Measurements from ENCODE around the gene ARHGEF25. TPM values are rescaled to one million over a fixed set of nuclear protein-coding genes. Genes with fewer than 3 reads are reported as not detected.

Gene ARHGEF25
- total and polyA plus RNA-seq, 2 donors, result 2.0 to 8.5 TPM

GRCh38 chr12:57627501-57628279, 16.5 kb downstream of the ARHGEF25 start:
- Histone ChIP-seq H3K4me3 (ENCODE audit: low read length in 2 of 2) (no peak overlapping the region), H3K9me3 (ENCODE audit: control insufficient read depth in 2 of 2, insufficient read depth in 1 of 2, low read length in 1 of 2) (peaks cover 0 to 5% of the 10 kb centered on the region in 2 donors), H3K36me3 (ENCODE audit: control insufficient read depth in 2 of 2, insufficient read depth in 2 of 2, low read length in 1 of 2) (no peaks in the 10 kb centered on the region), H3K4me1 (ENCODE audit: control insufficient read depth in 2 of 2, insufficient read depth in 2 of 2, low read length in 2 of 2) (peaks cover 0 to 6% of the 10 kb centered on the region in 2 donors), H3K27me3 (ENCODE audit: control insufficient read depth in 2 of 2, insufficient read depth in 1 of 2, low read length in 1 of 2) (peaks cover 78 to 100% of the 10 kb centered on the region in 2 donors), H3K27ac (ENCODE audit: low read depth in 1 of 2, low read length in 1 of 2) (no peak overlapping the region)
- no peak for DNase-seq (ENCODE audit: low read depth in 6 of 9, low spot score in 9 of 9)
- 4% methylated on average over 67 of the region's 67 CpGs for WGBS

DNA sequence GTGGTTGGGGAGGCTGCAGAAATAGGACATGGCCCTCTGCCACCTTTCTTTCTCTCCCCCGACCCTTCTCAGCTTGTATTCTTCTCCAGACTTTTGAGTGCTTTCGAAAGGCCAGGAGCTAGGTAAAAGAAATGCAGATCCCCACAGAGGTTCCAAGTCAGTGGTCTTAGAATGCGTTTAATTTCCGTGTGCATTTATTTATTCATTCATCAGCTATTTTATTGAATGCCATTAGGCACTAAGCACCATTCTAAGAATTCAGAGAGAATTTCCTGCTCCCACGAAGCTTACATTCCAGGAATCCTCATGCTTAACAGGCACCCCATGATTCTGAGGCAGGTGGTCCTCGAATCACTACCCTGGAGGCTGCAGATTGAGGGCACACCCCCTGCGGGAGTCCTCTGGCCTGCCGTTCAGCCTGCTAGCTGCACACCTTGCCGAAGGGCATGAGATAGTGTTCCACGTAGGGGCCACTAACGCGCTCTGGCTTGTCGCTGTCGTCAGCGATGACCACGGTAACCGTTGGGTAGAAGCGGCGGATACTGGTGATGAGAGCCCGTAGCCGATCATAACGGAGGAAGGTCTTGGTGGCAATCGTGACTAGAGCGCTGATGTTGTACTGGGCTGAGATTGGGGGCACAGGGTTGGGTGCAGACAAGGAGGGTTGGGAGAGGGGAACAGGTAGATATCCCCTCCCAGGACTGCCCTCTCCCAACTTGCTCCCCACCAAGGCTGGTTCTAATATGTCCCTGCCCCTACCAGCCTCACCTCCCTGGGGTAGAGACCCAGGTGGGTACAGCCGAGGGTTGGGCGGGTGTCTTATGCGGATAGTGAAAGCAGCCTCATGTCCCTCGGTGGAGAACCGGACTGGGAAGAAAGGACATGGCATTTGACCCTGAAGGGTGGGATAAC, 17.3 kb downstream of the ARHGEF25 start:
- peaks cover 76 to 100% of the 10 kb centered on the region in 2 donors for H3K27me3 ChIP-seq (ENCODE audit: control insufficient read depth in 2 of 2, insufficient read depth in 1 of 2, low read length in 1 of 2)
- H3K27ac ChIP-seq (ENCODE audit: low read depth in 1 of 2, low read length in 1 of 2), result no peak overlapping the region
- H3K4me1 ChIP-seq (ENCODE audit: control insufficient read depth in 2 of 2, insufficient read depth in 2 of 2, low read length in 2 of 2), result peaks cover 0 to 11% of the 10 kb centered on the region in 2 donors
- WGBS, result 47% methylated on average over 29 of the region's 29 CpGs
- peaks cover 0 to 5% of the 10 kb centered on the region in 2 donors for H3K9me3 ChIP-seq (ENCODE audit: control insufficient read depth in 2 of 2, insufficient read depth in 1 of 2, low read length in 1 of 2)
- DNase-seq (ENCODE audit: low read depth in 6 of 9, low spot score in 9 of 9), result no peak
- H3K4me3 ChIP-seq (ENCODE audit: low read length in 2 of 2), result no peak overlapping the region
- H3K36me3 ChIP-seq (ENCODE audit: control insufficient read depth in 2 of 2, insufficient read depth in 2 of 2, low read length in 1 of 2), result no peaks in the 10 kb centered on the region

- H3K4me3 ChIP-seq (ENCODE audit: low read length in 2 of 2), result no peak overlapping the region
- H3K9me3 ChIP-seq (ENCODE audit: control insufficient read depth in 2 of 2, insufficient read depth in 1 of 2, low read length in 1 of 2), result peaks cover 0 to 5% of the 10 kb centered on the region in 2 donors
- no peak for DNase-seq (ENCODE audit: low read depth in 6 of 9, low spot score in 9 of 9)
- H3K27ac ChIP-seq (ENCODE audit: low read depth in 1 of 2, low read length in 1 of 2), result no peak overlapping the region
- peaks cover 77 to 92% of the 10 kb centered on the region in 2 donors for H3K27me3 ChIP-seq (ENCODE audit: control insufficient read depth in 2 of 2, insufficient read depth in 1 of 2, low read length in 1 of 2)
- H3K36me3 ChIP-seq (ENCODE audit: control insufficient read depth in 2 of 2, insufficient read depth in 2 of 2, low read length in 1 of 2), result no peaks in the 10 kb centered on the region
- peaks cover 0 to 11% of the 10 kb centered on the region in 2 donors for H3K4me1 ChIP-seq (ENCODE audit: control insufficient read depth in 2 of 2, insufficient read depth in 2 of 2, low read length in 2 of 2)
- WGBS, result 88% methylated on average over 5 of the region's 5 CpGs
These were observed 18.7 kb downstream of the ARHGEF25 start for GRCh38 chr12:57629897-57630471.

DNA sequence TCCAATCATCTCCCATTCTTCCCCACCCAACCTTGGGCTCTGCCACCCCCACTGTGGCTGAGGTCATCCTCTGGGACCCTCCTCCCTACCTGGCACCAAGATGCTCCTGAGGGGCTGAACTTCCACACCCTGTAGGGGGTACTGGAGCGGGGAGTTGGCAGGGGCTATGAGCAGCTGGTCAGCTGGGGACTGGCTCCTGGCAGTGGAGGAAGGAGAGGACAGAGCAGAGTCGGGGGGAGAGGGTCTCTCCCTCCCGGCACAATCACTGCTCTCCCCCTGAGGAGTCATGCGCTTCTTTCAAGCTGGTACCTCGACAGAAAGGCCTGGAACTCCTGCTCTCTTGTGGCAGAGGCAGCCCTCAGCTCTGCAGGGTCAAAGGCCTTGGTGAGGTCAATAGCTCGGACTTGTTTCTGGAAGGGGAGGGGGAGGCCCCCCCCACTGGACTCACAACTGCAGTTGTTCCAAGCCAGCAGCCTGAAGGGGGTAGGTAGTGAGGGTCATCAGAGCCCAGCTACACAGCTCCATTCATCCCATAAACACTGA, 19.7 kb downstream of the ARHGEF25 start:
- no peak overlapping the region for H3K27ac ChIP-seq (ENCODE audit: low read depth in 1 of 2, low read length in 1 of 2)
- no peaks in the 10 kb centered on the region for H3K36me3 ChIP-seq (ENCODE audit: control insufficient read depth in 2 of 2, insufficient read depth in 2 of 2, low read length in 1 of 2)
- peaks cover 0 to 5% of the 10 kb centered on the region in 2 donors for H3K9me3 ChIP-seq (ENCODE audit: control insufficient read depth in 2 of 2, insufficient read depth in 1 of 2, low read length in 1 of 2)
- 63% methylated on average over 6 of the region's 6 CpGs for WGBS
- no peak for DNase-seq (ENCODE audit: low read depth in 6 of 9, low spot score in 9 of 9)
- H3K27me3 ChIP-seq (ENCODE audit: control insufficient read depth in 2 of 2, insufficient read depth in 1 of 2, low read length in 1 of 2), result peaks cover 74 to 89% of the 10 kb centered on the region in 2 donors
- no peak overlapping the region for H3K4me3 ChIP-seq (ENCODE audit: low read length in 2 of 2)
- H3K4me1 ChIP-seq (ENCODE audit: control insufficient read depth in 2 of 2, insufficient read depth in 2 of 2, low read length in 2 of 2), result peaks cover 0 to 11% of the 10 kb centered on the region in 2 donors

DNA sequence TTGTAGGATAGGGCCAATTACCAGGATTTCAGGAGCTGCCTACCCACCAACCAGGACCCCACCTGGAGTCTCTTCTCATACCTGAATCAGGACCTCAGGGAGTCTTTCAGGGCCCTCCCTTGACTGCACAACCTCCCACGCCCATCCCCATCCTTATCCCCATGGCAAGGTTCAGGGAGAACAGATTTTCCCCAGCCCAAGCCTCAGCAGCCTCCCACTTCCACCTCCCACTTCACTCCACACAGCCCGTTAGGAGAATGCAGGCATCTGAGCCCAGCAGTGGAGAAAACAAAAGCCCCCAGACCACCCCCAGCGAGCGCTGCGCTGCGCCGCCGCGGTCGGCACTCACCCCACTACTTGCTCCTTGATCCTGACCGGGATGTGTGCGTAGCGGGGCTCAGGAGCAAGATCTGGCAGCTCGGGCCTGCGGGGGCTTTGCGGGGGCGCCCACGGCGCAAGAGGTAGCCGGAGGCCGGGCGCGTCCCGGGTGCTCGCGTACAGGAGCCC, 20.4 kb downstream of the ARHGEF25 start:
- DNase-seq (ENCODE audit: low read depth in 6 of 9, low spot score in 9 of 9), result no peak
- peaks cover 71 to 84% of the 10 kb centered on the region in 2 donors for H3K27me3 ChIP-seq (ENCODE audit: control insufficient read depth in 2 of 2, insufficient read depth in 1 of 2, low read length in 1 of 2)
- WGBS, result 13% methylated on average over 26 of the region's 26 CpGs
- H3K4me1 ChIP-seq (ENCODE audit: control insufficient read depth in 2 of 2, insufficient read depth in 2 of 2, low read length in 2 of 2), result peaks cover 0 to 11% of the 10 kb centered on the region in 2 donors
- H3K27ac ChIP-seq (ENCODE audit: low read depth in 1 of 2, low read length in 1 of 2), result no peak overlapping the region
- H3K36me3 ChIP-seq (ENCODE audit: control insufficient read depth in 2 of 2, insufficient read depth in 2 of 2, low read length in 1 of 2), result no peaks in the 10 kb centered on the region
- H3K9me3 ChIP-seq (ENCODE audit: control insufficient read depth in 2 of 2, insufficient read depth in 1 of 2, low read length in 1 of 2), result peaks cover 0 to 5% of the 10 kb centered on the region in 2 donors
- H3K4me3 ChIP-seq (ENCODE audit: low read length in 2 of 2), result no peak overlapping the region

DNA sequence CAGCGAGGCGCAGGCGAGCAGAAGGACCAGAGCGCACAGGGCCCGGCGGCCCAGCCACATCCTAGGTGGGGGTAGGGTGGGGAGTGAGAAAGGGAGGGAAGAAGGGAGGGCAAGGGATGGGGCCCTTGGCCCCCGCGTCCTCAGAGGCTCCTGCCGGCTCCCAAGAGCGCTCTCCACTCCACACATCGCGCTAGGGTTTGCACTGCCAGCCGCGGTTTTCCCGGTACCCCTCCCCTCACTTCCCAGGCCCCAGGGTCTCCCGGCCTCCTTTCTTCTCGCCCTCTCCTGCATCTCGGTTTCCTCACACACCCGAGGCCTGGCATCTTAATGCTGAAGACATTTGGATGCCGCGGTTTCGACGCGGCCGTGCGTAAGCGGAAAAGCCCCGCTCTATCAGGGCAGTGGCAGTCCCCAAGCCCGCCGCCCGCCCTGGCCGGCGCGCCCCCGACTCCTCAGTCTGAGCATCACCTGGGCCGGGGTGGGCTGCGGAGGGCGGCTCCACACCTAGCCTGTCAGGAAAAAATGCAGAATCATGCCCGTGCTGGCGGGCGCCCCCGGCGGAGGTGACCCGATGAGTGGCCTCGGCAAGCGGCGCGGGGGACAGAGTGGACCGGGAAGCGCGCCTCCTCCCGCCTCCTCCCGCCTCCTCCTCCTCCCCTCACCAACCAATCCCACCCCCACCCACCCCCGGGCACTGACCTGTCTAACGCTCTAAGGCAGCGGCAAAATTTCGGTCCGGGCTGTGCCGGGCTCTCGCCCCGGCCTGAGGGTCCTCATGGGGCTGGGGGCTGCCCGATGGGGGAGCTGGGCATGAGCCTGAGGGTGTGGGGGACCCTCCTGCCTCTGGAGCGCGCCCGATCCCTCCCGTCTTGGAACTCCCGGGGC, 21.1 kb downstream of the ARHGEF25 start:
- Histone ChIP-seq H3K4me1 (ENCODE audit: control insufficient read depth in 2 of 2, insufficient read depth in 2 of 2, low read length in 2 of 2) (peaks cover 0 to 11% of the 10 kb centered on the region in 2 donors), H3K4me3 (ENCODE audit: low read length in 2 of 2) (peak overlapping the region in 1 of 2 donors; percentile 44), H3K27me3 (ENCODE audit: control insufficient read depth in 2 of 2, insufficient read depth in 1 of 2, low read length in 1 of 2) (peaks cover 66 to 80% of the 10 kb centered on the region in 2 donors), H3K36me3 (ENCODE audit: control insufficient read depth in 2 of 2, insufficient read depth in 2 of 2, low read length in 1 of 2) (no peaks in the 10 kb centered on the region), H3K9me3 (ENCODE audit: control insufficient read depth in 2 of 2, insufficient read depth in 1 of 2, low read length in 1 of 2) (peaks cover 0 to 5% of the 10 kb centered on the region in 2 donors), H3K27ac (ENCODE audit: low read depth in 1 of 2, low read length in 1 of 2) (no peak overlapping the region)
- 2% methylated on average over 67 of the region's 67 CpGs for WGBS
- no peak for DNase-seq (ENCODE audit: low read depth in 6 of 9, low spot score in 9 of 9)

GRCh38 chr12:57632958-57633840, 22.0 kb downstream of the ARHGEF25 start, which contains the start of gene B4GALNT1:
Gene B4GALNT1, minus strand, starts transcription at chr12:57633201. Its CDS starts 1,069 bp downstream, at chr12:57632132.
- no peaks in the 10 kb centered on the region for H3K36me3 ChIP-seq (ENCODE audit: control insufficient read depth in 2 of 2, insufficient read depth in 2 of 2, low read length in 1 of 2)
- peaks cover 58 to 76% of the 10 kb centered on the region in 2 donors for H3K27me3 ChIP-seq (ENCODE audit: control insufficient read depth in 2 of 2, insufficient read depth in 1 of 2, low read length in 1 of 2)
- peaks cover 0 to 5% of the 10 kb centered on the region in 2 donors for H3K9me3 ChIP-seq (ENCODE audit: control insufficient read depth in 2 of 2, insufficient read depth in 1 of 2, low read length in 1 of 2)
- H3K4me1 ChIP-seq (ENCODE audit: control insufficient read depth in 2 of 2, insufficient read depth in 2 of 2, low read length in 2 of 2), result peaks cover 0 to 11% of the 10 kb centered on the region in 2 donors
- DNase-seq (ENCODE audit: low read depth in 6 of 9, low spot score in 9 of 9), result peak in 7 of 9 donors; percentile 24 to 73 (median 46)
- H3K4me3 ChIP-seq (ENCODE audit: low read length in 2 of 2), result peak within 1 kb of the TSS in 1 of 2 donors; percentile 44
- no peak within 1 kb of the TSS for H3K27ac ChIP-seq (ENCODE audit: low read depth in 1 of 2, low read length in 1 of 2)
- WGBS, result 2% methylated on average over 58 of the region's 58 CpGs
